Measurements from ENCODE around the gene EYA4.

The EYA4 gene

GRCh38 chr6:133441491-133441890 is 200.3 kb downstream of the EYA4 start:
- TF ChIP-seq CTCF (IDR thresholded peaks at IDR 0.05; ENCODE audit: borderline replicate concordance, insufficient read depth, low read depth, low read length): no peak

GRCh38 chr6:133446789-133447188 is 205.6 kb downstream of the EYA4 start:
- H3K4me3 ChIP-seq (ENCODE audit: low read depth, low read length): no peak overlapping the region
- TF ChIP-seq CTCF (IDR thresholded peaks at IDR 0.05; ENCODE audit: borderline replicate concordance, insufficient read depth, low read depth, low read length): no peak

More at GRCh38 chr6:133441491-133441890, 200.3 kb downstream of the EYA4 start:
- no peak overlapping the region for H3K4me3 ChIP-seq (ENCODE audit: low read depth, low read length)

- no peak overlapping the region for H3K4me3 ChIP-seq (ENCODE audit: low read depth, low read length)
- no peak for TF ChIP-seq CTCF (IDR thresholded peaks at IDR 0.05; ENCODE audit: borderline replicate concordance, insufficient read depth, low read depth, low read length)
These were observed 206.8 kb downstream of the EYA4 start for GRCh38 chr6:133447924-133448323.

GRCh38 chr6:133456439-133456838 is 215.3 kb downstream of the EYA4 start:
- H3K4me3 ChIP-seq (ENCODE audit: low read depth, low read length): no peak overlapping the region
- no peak for TF ChIP-seq CTCF (IDR thresholded peaks at IDR 0.05; ENCODE audit: borderline replicate concordance, insufficient read depth, low read depth, low read length)

GRCh38 chr6:133456944-133457343 is 215.8 kb downstream of the EYA4 start:
- H3K4me3 ChIP-seq (ENCODE audit: low read depth, low read length): no peak overlapping the region
- TF ChIP-seq CTCF (IDR thresholded peaks at IDR 0.05; ENCODE audit: borderline replicate concordance, insufficient read depth, low read depth, low read length): no peak

GRCh38 chr6:133460101-133460500 is 218.9 kb downstream of the EYA4 start:
- no peak overlapping the region for H3K4me3 ChIP-seq (ENCODE audit: low read depth, low read length)
- no peak for TF ChIP-seq CTCF (IDR thresholded peaks at IDR 0.05; ENCODE audit: borderline replicate concordance, insufficient read depth, low read depth, low read length)

GRCh38 chr6:133463790-133464189 is 222.6 kb downstream of the EYA4 start:
- TF ChIP-seq CTCF (IDR thresholded peaks at IDR 0.05; ENCODE audit: borderline replicate concordance, insufficient read depth, low read depth, low read length): no peak
- no peak overlapping the region for H3K4me3 ChIP-seq (ENCODE audit: low read depth, low read length)

Data from GM12875 (cell line).